ENCODE measurements around the gene PHLDA1. TPM values are rescaled to one million over a fixed set of nuclear protein-coding genes. Genes with fewer than 3 reads are reported as not detected.

Gene PHLDA1
- total and polyA plus RNA-seq, 2 experiments from 2014 or later: 11.7 to 21.6 TPM

DNA sequence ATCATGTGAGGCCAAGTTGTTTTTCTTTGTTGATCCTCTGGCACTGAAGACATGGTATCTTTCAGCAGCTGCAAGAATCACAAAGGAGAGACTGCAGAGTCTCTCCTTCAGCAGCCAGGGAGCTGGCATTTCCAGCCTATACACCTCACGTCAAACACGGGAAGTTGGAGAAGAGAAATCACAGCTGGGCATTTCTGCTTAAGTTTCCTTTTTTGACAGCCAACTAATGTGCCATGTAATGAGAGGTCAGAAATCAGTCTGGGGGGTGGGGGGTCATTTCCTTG is 28.3 kb downstream of the PHLDA1 start:
- no peaks in the 10 kb centered on the region for H3K27me3 Mint-ChIP-seq (ENCODE audit: insufficient read depth, low read depth, poor library complexity)
- DNase-seq (ENCODE audit: low spot score): peak; percentile 28
- Histone ChIP-seq H3K27ac (ENCODE audit: low read depth) (no peak overlapping the region), H3F3A (replicated peaks; ENCODE audit: low read depth) (no peaks in the 10 kb centered on the region), H4K20me1 (replicated peaks; ENCODE audit: insufficient read depth) (no peaks in the 10 kb centered on the region), H3K4me3 (no peak overlapping the region), H3K9me2 (ENCODE audit: insufficient read depth) (peaks cover 14% of the 10 kb centered on the region; the same call in 1 of the 2 replicates), H3K36me3 (ENCODE audit: insufficient read depth) (no peaks in the 10 kb centered on the region), H2AFZ (peak overlapping the region; percentile 49; the same call in 1 of the 2 replicates), H3K4me2 (no peak overlapping the region), H3K4me1 (ENCODE audit: insufficient read depth) (peaks cover 24% of the 10 kb centered on the region), H3K79me2 (replicated peaks; ENCODE audit: insufficient read depth) (no peaks in the 10 kb centered on the region), H3K27me3 (ENCODE audit: insufficient read depth) (no peaks in the 10 kb centered on the region)
- H3K27ac Mint-ChIP-seq: no peak overlapping the region
- peaks cover 10% of the 10 kb centered on the region for H3K36me3 Mint-ChIP-seq (ENCODE audit: low read depth)
- ATAC-seq: peak; percentile 61
- H3K9me3 Mint-ChIP-seq: peaks cover 11% of the 10 kb centered on the region
- H3K4me3 Mint-ChIP-seq: no peak overlapping the region
- TF ChIP-seq POLR2AphosphoS5 (IDR thresholded peaks at IDR 0.05; ENCODE audit: low read depth): no peak
- TF ChIP-seq, protein P1, sequence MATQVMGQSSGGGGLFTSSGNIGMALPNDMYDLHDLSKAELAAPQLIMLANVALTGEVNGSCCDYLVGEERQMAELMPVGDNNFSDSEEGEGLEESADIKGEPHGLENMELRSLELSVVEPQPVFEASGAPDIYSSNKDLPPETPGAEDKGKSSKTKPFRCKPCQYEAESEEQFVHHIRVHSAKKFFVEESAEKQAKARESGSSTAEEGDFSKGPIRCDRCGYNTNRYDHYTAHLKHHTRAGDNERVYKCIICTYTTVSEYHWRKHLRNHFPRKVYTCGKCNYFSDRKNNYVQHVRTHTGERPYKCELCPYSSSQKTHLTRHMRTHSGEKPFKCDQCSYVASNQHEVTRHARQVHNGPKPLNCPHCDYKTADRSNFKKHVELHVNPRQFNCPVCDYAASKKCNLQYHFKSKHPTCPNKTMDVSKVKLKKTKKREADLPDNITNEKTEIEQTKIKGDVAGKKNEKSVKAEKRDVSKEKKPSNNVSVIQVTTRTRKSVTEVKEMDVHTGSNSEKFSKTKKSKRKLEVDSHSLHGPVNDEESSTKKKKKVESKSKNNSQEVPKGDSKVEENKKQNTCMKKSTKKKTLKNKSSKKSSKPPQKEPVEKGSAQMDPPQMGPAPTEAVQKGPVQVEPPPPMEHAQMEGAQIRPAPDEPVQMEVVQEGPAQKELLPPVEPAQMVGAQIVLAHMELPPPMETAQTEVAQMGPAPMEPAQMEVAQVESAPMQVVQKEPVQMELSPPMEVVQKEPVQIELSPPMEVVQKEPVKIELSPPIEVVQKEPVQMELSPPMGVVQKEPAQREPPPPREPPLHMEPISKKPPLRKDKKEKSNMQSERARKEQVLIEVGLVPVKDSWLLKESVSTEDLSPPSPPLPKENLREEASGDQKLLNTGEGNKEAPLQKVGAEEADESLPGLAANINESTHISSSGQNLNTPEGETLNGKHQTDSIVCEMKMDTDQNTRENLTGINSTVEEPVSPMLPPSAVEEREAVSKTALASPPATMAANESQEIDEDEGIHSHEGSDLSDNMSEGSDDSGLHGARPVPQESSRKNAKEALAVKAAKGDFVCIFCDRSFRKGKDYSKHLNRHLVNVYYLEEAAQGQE (IDR thresholded peaks at IDR 0.05; ENCODE audit: unreplicated experiment): no peak
- TF ChIP-seq ZNF331 (CRISPR knock-in tag; IDR thresholded peaks at IDR 0.05; ENCODE audit: low read depth): no peak
- TF ChIP-seq EZH2 (IDR thresholded peaks at IDR 0.05; ENCODE audit: low read depth, unreplicated experiment): no peak
- no peak for TF ChIP-seq CREB1 (CRISPR knock-in tag; IDR thresholded peaks at IDR 0.05; ENCODE audit: low read depth)
- peaks cover 23% of the 10 kb centered on the region for H3K4me1 Mint-ChIP-seq

DNA sequence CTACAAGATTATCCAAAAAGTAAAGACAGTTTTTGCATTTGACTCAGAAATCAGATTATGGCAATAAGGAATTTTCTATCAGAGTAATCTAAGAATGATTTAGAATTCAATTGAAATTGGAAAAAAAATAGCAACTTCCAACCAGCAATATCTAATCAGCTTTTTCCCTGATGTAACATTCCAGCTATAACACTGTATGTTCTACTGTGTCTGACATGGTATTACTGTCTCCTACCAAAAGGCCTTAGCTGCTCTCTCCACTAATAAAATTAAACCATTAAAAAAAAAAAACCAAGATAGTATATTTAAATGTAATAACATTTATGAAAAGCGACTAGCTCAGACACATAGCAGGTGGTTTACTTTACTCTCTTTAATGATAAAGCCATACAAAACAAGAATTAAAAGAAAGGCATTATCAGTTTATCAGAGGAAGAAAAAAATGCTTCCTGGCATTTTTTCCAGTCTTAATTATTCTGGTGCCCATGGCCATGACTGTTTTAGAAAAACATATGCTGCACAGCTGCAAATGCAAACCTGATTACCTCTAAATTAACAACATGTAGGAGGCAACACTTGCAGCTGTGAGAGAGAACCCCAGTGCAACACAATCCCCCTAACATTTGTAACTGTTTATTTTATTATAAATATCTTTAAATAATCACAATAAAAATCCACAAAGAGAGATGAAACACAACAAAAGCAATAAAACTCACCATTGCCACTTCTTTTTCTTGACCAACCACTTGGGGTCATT is 28.8 kb downstream of the PHLDA1 start:
- H3K4me2 ChIP-seq: no peak overlapping the region
- H3K4me3 ChIP-seq: no peak overlapping the region
- no peak overlapping the region for H3K4me3 Mint-ChIP-seq
- peaks cover 14% of the 10 kb centered on the region; the same call in 1 of the 2 replicates for H3K9me2 ChIP-seq (ENCODE audit: insufficient read depth)
- no peaks in the 10 kb centered on the region for H3K27me3 Mint-ChIP-seq (ENCODE audit: insufficient read depth, low read depth, poor library complexity)
- no peaks in the 10 kb centered on the region for H3K36me3 ChIP-seq (ENCODE audit: insufficient read depth)
- H3K9me3 Mint-ChIP-seq: peaks cover 11% of the 10 kb centered on the region
- H2AFZ ChIP-seq: peak overlapping the region; percentile 49; the same call in 1 of the 2 replicates
- H3K27ac ChIP-seq (ENCODE audit: low read depth): no peak overlapping the region
- no peaks in the 10 kb centered on the region for H3F3A ChIP-seq (replicated peaks; ENCODE audit: low read depth)
- H3K4me1 ChIP-seq (ENCODE audit: insufficient read depth): peaks cover 19% of the 10 kb centered on the region
- H3K79me2 ChIP-seq (replicated peaks; ENCODE audit: insufficient read depth): no peaks in the 10 kb centered on the region
- peaks cover 19% of the 10 kb centered on the region for H3K4me1 Mint-ChIP-seq
- H4K20me1 ChIP-seq (replicated peaks; ENCODE audit: insufficient read depth): no peaks in the 10 kb centered on the region
- TF ChIP-seq ZNF114 (CRISPR knock-in tag; IDR thresholded peaks at IDR 0.05): no peak
- no peak for TF ChIP-seq ETS1 (IDR thresholded peaks at IDR 0.05)
- TF ChIP-seq JUNB (IDR thresholded peaks at IDR 0.05; ENCODE audit: unreplicated experiment): no peak
- no peak for TF ChIP-seq CTCF (conservative IDR thresholded peaks at IDR 0.05; ENCODE audit: low read depth in 2 of 2)
- no peak for TF ChIP-seq EZH2phosphoT487 (IDR thresholded peaks at IDR 0.05; ENCODE audit: unreplicated experiment)
- TF ChIP-seq POLR2AphosphoS5 (IDR thresholded peaks at IDR 0.05; ENCODE audit: low read depth): no peak
- no peak overlapping the region for H3K27ac Mint-ChIP-seq
- ATAC-seq (no peak), DNase-seq (ENCODE audit: low spot score) (no peak)
- peaks cover 10% of the 10 kb centered on the region for H3K36me3 Mint-ChIP-seq (ENCODE audit: low read depth)
- no peaks in the 10 kb centered on the region for H3K27me3 ChIP-seq (ENCODE audit: insufficient read depth)
